ENCODE data around the gene DDX56. TPM values are rescaled to one million over a fixed set of nuclear protein-coding genes. Genes with fewer than 3 reads are reported as not detected.

Gene DDX56
- total and polyA plus RNA-seq, 2 of the 13 experiments (the other 11 are each of a cell fraction or from before 2014, with no cell fraction given) = 82.6 to 120 TPM

DNA sequence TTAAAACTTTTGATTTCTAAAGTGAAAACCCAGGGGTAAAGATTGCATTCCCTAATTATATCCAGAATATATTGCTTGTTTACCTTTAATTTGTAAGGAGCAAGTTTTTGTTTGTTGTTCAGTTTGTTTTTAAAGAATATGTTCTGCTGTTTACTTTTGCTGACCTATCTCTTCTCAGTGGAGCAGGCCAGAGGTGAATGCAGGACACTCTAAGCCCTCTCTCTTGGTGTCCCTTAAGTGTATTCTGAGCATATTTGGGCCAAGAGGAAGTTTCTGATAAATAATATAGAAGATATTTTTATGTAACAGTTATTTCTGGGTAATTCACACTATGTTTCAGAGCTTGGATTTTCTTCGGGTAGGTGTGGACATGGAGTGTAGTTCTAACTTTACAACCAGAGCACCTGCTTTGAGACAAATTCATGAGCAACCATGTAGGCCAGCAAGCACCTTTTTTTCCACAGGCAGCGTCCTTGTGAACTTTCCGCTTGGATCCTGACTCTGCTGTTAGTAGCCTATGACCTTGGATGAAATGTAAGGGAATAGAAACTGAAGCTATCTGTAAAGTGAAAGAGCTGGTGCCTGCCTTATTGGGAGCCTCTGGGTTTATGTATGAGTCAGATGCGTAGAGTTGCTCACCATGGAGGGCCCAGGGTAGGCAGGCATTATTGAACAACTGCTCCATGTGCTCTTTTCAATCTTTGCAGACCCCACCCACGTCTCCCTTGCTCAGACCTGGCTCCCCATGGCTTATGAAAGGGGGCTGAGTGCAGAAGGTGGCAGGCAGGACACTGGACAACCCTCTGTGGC, 48.8 kb upstream of the DDX56 start (continued):
- no peak for TF ChIP-seq ZNF232 (CRISPR knock-in tag; IDR thresholded peaks at IDR 0.05; ENCODE audit: borderline replicate concordance)
- TF ChIP-seq, protein P1, sequence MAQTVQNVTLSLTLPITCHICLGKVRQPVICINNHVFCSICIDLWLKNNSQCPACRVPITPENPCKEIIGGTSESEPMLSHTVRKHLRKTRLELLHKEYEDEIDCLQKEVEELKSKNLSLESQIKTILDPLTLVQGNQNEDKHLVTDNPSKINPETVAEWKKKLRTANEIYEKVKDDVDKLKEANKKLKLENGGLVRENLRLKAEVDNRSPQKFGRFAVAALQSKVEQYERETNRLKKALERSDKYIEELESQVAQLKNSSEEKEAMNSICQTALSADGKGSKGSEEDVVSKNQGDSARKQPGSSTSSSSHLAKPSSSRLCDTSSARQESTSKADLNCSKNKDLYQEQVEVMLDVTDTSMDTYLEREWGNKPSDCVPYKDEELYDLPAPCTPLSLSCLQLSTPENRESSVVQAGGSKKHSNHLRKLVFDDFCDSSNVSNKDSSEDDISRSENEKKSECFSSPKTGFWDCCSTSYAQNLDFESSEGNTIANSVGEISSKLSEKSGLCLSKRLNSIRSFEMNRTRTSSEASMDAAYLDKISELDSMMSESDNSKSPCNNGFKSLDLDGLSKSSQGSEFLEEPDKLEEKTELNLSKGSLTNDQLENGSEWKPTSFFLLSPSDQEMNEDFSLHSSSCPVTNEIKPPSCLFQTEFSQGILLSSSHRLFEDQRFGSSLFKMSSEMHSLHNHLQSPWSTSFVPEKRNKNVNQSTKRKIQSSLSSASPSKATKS (CRISPR knock-in tag; IDR thresholded peaks at IDR 0.05) = no peak
- no peak for TF ChIP-seq MIER2 (CRISPR knock-in tag; IDR thresholded peaks at IDR 0.05)
- TF ChIP-seq, protein P2, sequence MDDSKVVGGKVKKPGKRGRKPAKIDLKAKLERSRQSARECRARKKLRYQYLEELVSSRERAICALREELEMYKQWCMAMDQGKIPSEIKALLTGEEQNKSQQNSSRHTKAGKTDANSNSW (CRISPR knock-in tag; IDR thresholded peaks at IDR 0.05; ENCODE audit: borderline replicate concordance) = no peak
- TF ChIP-seq MEIS1 (CRISPR knock-in tag; IDR thresholded peaks at IDR 0.05; ENCODE audit: borderline replicate concordance) = no peak
- TF ChIP-seq PHF5A (CRISPR knock-in tag; IDR thresholded peaks at IDR 0.05; ENCODE audit: low read depth, unreplicated experiment) = no peak
- TF ChIP-seq ATF1 (CRISPR knock-in tag; IDR thresholded peaks at IDR 0.05) = no peak
- TF ChIP-seq PRMT3 (CRISPR knock-in tag; IDR thresholded peaks at IDR 0.05; ENCODE audit: borderline replicate concordance, low read depth) = no peak
- no peak for TF ChIP-seq ZNF639 (CRISPR knock-in tag; conservative IDR thresholded peaks at IDR 0.05)
- TF ChIP-seq ZNF777 (CRISPR knock-in tag; IDR thresholded peaks at IDR 0.05) = no peak
- TF ChIP-seq SOX13 (IDR thresholded peaks at IDR 0.05) = no peak
- TF ChIP-seq SOX13 (CRISPR knock-in tag; conservative IDR thresholded peaks at IDR 0.05 in 1 of 2, IDR thresholded peaks at IDR 0.05 in 1 of 2) = 0 out of 4 replicates have a peak, but pooled peaks of 1 of the 2 experiments have one; percentile 5
- TF ChIP-seq, protein P3, sequence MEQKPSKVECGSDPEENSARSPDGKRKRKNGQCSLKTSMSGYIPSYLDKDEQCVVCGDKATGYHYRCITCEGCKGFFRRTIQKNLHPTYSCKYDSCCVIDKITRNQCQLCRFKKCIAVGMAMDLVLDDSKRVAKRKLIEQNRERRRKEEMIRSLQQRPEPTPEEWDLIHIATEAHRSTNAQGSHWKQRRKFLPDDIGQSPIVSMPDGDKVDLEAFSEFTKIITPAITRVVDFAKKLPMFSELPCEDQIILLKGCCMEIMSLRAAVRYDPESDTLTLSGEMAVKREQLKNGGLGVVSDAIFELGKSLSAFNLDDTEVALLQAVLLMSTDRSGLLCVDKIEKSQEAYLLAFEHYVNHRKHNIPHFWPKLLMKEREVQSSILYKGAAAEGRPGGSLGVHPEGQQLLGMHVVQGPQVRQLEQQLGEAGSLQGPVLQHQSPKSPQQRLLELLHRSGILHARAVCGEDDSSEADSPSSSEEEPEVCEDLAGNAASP (CRISPR knock-in tag; IDR thresholded peaks at IDR 0.05; ENCODE audit: borderline replicate concordance) = peak; percentile 71; the same call in 1 of the 2 replicates
- TF ChIP-seq SIX4 (CRISPR knock-in tag; IDR thresholded peaks at IDR 0.05) = no peak
- TF ChIP-seq PPARG (CRISPR knock-in tag; conservative IDR thresholded peaks at IDR 0.05) = no peak
- TF ChIP-seq, protein P4, sequence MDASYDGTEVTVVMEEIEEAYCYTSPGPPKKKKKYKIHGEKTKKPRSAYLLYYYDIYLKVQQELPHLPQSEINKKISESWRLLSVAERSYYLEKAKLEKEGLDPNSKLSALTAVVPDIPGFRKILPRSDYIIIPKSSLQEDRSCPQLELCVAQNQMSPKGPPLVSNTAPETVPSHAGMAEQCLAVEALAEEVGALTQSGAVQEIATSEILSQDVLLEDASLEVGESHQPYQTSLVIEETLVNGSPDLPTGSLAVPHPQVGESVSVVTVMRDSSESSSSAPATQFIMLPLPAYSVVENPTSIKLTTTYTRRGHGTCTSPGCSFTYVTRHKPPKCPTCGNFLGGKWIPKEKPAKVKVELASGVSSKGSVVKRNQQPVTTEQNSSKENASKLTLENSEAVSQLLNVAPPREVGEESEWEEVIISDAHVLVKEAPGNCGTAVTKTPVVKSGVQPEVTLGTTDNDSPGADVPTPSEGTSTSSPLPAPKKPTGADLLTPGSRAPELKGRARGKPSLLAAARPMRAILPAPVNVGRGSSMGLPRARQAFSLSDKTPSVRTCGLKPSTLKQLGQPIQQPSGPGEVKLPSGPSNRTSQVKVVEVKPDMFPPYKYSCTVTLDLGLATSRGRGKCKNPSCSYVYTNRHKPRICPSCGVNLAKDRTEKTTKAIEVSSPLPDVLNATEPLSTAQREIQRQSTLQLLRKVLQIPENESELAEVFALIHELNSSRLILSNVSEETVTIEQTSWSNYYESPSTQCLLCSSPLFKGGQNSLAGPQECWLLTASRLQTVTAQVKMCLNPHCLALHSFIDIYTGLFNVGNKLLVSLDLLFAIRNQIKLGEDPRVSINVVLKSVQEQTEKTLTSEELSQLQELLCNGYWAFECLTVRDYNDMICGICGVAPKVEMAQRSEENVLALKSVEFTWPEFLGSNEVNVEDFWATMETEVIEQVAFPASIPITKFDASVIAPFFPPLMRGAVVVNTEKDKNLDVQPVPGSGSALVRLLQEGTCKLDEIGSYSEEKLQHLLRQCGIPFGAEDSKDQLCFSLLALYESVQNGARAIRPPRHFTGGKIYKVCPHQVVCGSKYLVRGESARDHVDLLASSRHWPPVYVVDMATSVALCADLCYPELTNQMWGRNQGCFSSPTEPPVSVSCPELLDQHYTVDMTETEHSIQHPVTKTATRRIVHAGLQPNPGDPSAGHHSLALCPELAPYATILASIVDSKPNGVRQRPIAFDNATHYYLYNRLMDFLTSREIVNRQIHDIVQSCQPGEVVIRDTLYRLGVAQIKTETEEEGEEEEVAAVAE (CRISPR knock-in tag; IDR thresholded peaks at IDR 0.05; ENCODE audit: borderline replicate concordance) = no peak
- TF ChIP-seq TGIF2 (CRISPR knock-in tag; IDR thresholded peaks at IDR 0.05) = 0 out of 2 replicates have a peak, but pooled peaks have one; percentile 36

All from HepG2 (cell line).